Measurements from ENCODE around the gene MZT2B. TPM values are rescaled to one million over a fixed set of nuclear protein-coding genes. Genes with fewer than 3 reads are reported as not detected.
"Not testable (repeated sequence)": the region's sequence is repeated elsewhere in the genome, so short reads cannot be mapped to it uniquely, and the experiment has no call there.

Gene MZT2B
- polyA plus RNA-seq, 1 of the 3 experiments (the other 2 are of a cell fraction), result 222 TPM

DNA sequence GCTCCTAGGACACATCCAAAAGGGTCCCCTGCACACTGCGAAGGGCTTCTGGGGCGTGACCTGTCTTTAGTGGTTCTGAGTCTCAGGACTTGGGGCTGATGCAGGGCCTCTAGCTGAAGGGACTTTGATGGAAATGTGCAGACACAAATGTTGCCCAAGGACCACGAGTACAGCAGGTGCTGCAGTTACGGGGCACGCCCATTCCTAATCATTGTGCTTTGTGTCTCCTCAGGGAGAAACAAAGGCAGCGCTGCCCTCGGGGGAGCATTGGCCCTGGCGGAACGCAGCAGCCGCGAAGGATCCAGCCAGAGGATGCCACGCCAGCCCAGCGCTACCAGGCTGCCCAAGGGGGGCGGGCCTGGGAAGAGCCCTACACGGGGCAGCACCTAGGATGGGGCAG lies 8.2 kb downstream of the MZT2B start:
- H3K4me2 ChIP-seq, result no peak overlapping the region
- TF ChIP-seq, protein P1, sequence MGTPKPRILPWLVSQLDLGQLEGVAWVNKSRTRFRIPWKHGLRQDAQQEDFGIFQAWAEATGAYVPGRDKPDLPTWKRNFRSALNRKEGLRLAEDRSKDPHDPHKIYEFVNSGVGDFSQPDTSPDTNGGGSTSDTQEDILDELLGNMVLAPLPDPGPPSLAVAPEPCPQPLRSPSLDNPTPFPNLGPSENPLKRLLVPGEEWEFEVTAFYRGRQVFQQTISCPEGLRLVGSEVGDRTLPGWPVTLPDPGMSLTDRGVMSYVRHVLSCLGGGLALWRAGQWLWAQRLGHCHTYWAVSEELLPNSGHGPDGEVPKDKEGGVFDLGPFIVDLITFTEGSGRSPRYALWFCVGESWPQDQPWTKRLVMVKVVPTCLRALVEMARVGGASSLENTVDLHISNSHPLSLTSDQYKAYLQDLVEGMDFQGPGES (IDR thresholded peaks at IDR 0.05; ENCODE audit: low read depth, low read length), result no peak
- no peak for TF ChIP-seq FOSL2 (IDR thresholded peaks at IDR 0.05; ENCODE audit: borderline replicate concordance, low read depth)
- TF ChIP-seq, protein P2, sequence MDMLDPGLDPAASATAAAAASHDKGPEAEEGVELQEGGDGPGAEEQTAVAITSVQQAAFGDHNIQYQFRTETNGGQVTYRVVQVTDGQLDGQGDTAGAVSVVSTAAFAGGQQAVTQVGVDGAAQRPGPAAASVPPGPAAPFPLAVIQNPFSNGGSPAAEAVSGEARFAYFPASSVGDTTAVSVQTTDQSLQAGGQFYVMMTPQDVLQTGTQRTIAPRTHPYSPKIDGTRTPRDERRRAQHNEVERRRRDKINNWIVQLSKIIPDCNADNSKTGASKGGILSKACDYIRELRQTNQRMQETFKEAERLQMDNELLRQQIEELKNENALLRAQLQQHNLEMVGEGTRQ (IDR thresholded peaks at IDR 0.05; ENCODE audit: borderline replicate concordance, low read depth, low read length), result no peak
- TF ChIP-seq, protein P3, sequence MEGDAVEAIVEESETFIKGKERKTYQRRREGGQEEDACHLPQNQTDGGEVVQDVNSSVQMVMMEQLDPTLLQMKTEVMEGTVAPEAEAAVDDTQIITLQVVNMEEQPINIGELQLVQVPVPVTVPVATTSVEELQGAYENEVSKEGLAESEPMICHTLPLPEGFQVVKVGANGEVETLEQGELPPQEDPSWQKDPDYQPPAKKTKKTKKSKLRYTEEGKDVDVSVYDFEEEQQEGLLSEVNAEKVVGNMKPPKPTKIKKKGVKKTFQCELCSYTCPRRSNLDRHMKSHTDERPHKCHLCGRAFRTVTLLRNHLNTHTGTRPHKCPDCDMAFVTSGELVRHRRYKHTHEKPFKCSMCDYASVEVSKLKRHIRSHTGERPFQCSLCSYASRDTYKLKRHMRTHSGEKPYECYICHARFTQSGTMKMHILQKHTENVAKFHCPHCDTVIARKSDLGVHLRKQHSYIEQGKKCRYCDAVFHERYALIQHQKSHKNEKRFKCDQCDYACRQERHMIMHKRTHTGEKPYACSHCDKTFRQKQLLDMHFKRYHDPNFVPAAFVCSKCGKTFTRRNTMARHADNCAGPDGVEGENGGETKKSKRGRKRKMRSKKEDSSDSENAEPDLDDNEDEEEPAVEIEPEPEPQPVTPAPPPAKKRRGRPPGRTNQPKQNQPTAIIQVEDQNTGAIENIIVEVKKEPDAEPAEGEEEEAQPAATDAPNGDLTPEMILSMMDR (IDR thresholded peaks at IDR 0.05), result no peak
- no peaks in the 10 kb centered on the region for H3F3A ChIP-seq (replicated peaks; ENCODE audit: insufficient read depth)
- H3K9ac ChIP-seq, result no peak overlapping the region
- no peaks in the 10 kb centered on the region for H3K9me3 ChIP-seq
- 0 out of 2 replicates have a peak, but pooled peaks cover 2% of the 10 kb centered on the region for H4K20me1 ChIP-seq (ENCODE audit: insufficient read depth)
- peaks cover 0 to 2% of the 10 kb centered on the region in 2 experiments for H3K36me3 ChIP-seq (replicated peaks in 1 of 2; ENCODE audit: control insufficient read depth in 1 of 2, insufficient read depth in 2 of 2, low read length in 1 of 2)
- DNase-seq, result no peak
- H3K4me3 ChIP-seq (ENCODE audit: low read depth in 2 of 2, low read length in 1 of 2), result no peak overlapping the region
- ChIA-PET CTCF (no interaction called here), POLR2A (no interaction called here)
- H3K27ac ChIP-seq (ENCODE audit: low read depth in 2 of 2, low read length in 1 of 2), result no peak overlapping the region
- H3K9me2 ChIP-seq, result no peaks in the 10 kb centered on the region
- no peak overlapping the region for H2AFZ ChIP-seq (ENCODE audit: low read depth)
- WGBS (ENCODE audit: low lambda C conversion rate), result 85% methylated on average over 2 of the region's 15 CpGs
- H3K79me2 ChIP-seq (ENCODE audit: insufficient read depth), result no peaks in the 10 kb centered on the region
- H3K4me1 ChIP-seq (ENCODE audit: control insufficient read depth in 1 of 2, insufficient read depth in 2 of 2, low read depth in 1 of 2, low read length in 1 of 2), result peaks cover 0 to 4% of the 10 kb centered on the region in 2 experiments; a peak in 1 of 4 replicates
- H3K27me3 ChIP-seq (ENCODE audit: insufficient read depth), result no peaks in the 10 kb centered on the region

DNA sequence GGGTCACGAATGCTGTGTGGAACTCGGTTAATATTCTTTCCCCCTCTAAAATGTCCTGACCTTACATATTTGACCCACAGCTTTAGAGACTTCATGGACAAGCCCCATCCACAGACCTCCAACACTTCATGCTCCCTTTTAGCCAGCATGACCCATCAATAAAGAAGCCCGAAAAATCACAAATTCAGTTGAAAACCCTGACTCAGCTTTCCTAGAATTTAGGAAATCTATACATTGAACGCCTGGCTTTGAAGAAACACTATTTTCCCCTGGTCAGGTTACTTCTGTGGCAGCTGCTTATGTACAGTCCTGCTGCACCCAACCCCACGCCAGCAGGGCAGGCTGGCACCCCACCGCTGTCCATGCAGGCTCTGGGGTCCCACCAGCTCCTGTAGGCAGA lies 9.3 kb downstream of the MZT2B start:
- H3K36me3 ChIP-seq (replicated peaks in 1 of 2; ENCODE audit: control insufficient read depth in 1 of 2, insufficient read depth in 2 of 2, low read length in 1 of 2); H3K4me1 ChIP-seq (ENCODE audit: control insufficient read depth in 1 of 2, insufficient read depth in 2 of 2, low read depth in 1 of 2, low read length in 1 of 2); H3K9me2 ChIP-seq; H2AFZ ChIP-seq (ENCODE audit: low read depth); CTCF ChIA-PET; H3K9me3 ChIP-seq; H3K27me3 ChIP-seq (ENCODE audit: insufficient read depth); H3K79me2 ChIP-seq (ENCODE audit: insufficient read depth); H3K27ac ChIP-seq (ENCODE audit: low read depth in 2 of 2, low read length in 1 of 2); H3K4me3 ChIP-seq (ENCODE audit: low read depth in 2 of 2, low read length in 1 of 2); H4K20me1 ChIP-seq (ENCODE audit: insufficient read depth); H3F3A ChIP-seq (replicated peaks; ENCODE audit: insufficient read depth); H3K9ac ChIP-seq; H3K4me2 ChIP-seq; POLR2A ChIA-PET; DNase-seq: not testable (repeated sequence)
- WGBS (ENCODE audit: low lambda C conversion rate), result 92% methylated on average over 6 of the region's 6 CpGs

DNA sequence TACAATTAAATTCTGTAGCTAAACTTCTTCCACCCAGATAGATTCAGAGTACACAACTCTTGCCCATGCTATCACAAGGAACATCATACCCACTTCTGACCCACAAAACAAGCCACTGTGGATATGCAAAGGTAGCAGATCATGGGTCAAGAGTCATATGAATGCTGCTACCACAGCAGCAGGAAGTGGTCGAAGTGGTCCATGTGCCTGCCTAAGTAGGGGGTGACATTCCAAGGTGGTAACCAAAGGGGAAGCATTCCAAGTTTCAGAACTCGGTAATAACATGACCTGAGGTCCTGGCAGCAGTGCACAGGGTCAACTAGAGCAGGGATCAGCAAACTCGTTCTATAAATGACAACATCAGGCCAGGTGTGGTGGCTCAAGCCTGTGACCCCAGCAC lies 10.4 kb downstream of the MZT2B start:
- H4K20me1 ChIP-seq (ENCODE audit: insufficient read depth); H3K9me2 ChIP-seq; H3F3A ChIP-seq (replicated peaks; ENCODE audit: insufficient read depth); H3K36me3 ChIP-seq (replicated peaks in 1 of 2; ENCODE audit: control insufficient read depth in 1 of 2, insufficient read depth in 2 of 2, low read length in 1 of 2); CTCF ChIA-PET; H3K9me3 ChIP-seq; H3K27ac ChIP-seq (ENCODE audit: low read depth in 2 of 2, low read length in 1 of 2); H3K79me2 ChIP-seq (ENCODE audit: insufficient read depth); H2AFZ ChIP-seq (ENCODE audit: low read depth); H3K4me3 ChIP-seq (ENCODE audit: low read depth in 2 of 2, low read length in 1 of 2); H3K4me2 ChIP-seq; H3K9ac ChIP-seq; H3K27me3 ChIP-seq (ENCODE audit: insufficient read depth); H3K4me1 ChIP-seq (ENCODE audit: control insufficient read depth in 1 of 2, insufficient read depth in 2 of 2, low read depth in 1 of 2, low read length in 1 of 2); POLR2A ChIA-PET; DNase-seq: not testable (repeated sequence)
- WGBS (ENCODE audit: low lambda C conversion rate), result 83% methylated on average over 3 of the region's 3 CpGs

DNA sequence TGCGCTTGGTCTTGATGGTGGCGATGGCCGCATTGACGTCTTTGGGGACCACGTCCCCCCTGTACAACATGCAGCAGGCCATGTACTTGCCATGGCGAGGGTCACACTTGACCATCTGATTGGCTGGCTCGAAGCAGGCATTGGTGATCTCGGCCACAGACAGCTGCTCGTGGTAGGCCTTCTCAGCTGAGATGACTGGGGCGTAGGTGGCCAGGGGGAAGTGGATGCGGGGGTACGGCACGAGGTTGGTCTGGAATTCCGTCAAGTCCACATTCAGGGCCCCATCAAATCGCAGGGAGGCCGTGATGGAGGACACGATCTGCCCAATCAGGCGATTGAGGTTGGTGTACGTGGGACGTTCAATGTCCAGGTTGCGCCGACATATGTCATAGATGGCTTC lies 11.8 kb downstream of the MZT2B start:
- H3K79me2 ChIP-seq (ENCODE audit: insufficient read depth); H3K9me3 ChIP-seq; H3K27me3 ChIP-seq (ENCODE audit: insufficient read depth); H3K4me2 ChIP-seq; H4K20me1 ChIP-seq (ENCODE audit: insufficient read depth); CTCF ChIA-PET; H2AFZ ChIP-seq (ENCODE audit: low read depth); H3K36me3 ChIP-seq (replicated peaks in 1 of 2; ENCODE audit: control insufficient read depth in 1 of 2, insufficient read depth in 2 of 2, low read length in 1 of 2); H3K9ac ChIP-seq; H3F3A ChIP-seq (replicated peaks; ENCODE audit: insufficient read depth); H3K27ac ChIP-seq (ENCODE audit: low read depth in 2 of 2, low read length in 1 of 2); H3K9me2 ChIP-seq; H3K4me1 ChIP-seq (ENCODE audit: control insufficient read depth in 1 of 2, insufficient read depth in 2 of 2, low read depth in 1 of 2, low read length in 1 of 2); POLR2A ChIA-PET; DNase-seq; H3K4me3 ChIP-seq (ENCODE audit: low read depth in 2 of 2, low read length in 1 of 2): not testable (repeated sequence)
- 88% methylated on average over 19 of the region's 22 CpGs for WGBS (ENCODE audit: low lambda C conversion rate)

DNA sequence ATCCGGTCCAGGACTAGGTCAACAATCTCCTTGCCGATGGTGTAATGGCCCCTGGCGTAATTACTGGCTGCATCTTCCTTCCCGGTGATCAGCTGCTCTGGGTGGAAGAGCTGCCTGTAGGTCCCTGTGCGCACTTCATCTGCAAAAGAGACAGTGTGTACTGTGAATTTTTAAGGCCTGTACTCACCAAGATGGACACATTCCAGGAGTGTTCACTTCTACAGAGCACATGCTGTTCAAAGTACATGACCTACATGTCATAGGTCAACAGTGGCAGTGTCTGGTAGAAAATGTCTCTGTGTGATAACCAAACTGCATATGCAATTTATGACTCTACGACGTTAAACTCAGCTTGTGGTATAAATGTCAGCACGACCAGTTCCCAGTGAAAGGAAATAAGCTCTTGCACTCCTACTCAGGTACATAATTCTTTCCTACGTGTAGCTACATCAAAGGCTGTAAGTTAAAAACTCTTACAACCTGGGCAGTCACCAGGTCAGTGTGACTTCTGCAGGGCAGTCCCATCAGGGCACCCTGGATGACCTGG lies 13.1 kb downstream of the MZT2B start:
- H3K27ac ChIP-seq (ENCODE audit: low read depth in 2 of 2, low read length in 1 of 2); POLR2A ChIA-PET; H3K79me2 ChIP-seq (ENCODE audit: insufficient read depth); H3K27me3 ChIP-seq (ENCODE audit: insufficient read depth); H3K9me2 ChIP-seq; H3K9me3 ChIP-seq; CTCF ChIA-PET; H3K4me3 ChIP-seq (ENCODE audit: low read depth in 2 of 2, low read length in 1 of 2); DNase-seq; H3K4me1 ChIP-seq (ENCODE audit: control insufficient read depth in 1 of 2, insufficient read depth in 2 of 2, low read depth in 1 of 2, low read length in 1 of 2); H2AFZ ChIP-seq (ENCODE audit: low read depth); H3K36me3 ChIP-seq (replicated peaks in 1 of 2; ENCODE audit: control insufficient read depth in 1 of 2, insufficient read depth in 2 of 2, low read length in 1 of 2); H4K20me1 ChIP-seq (ENCODE audit: insufficient read depth); H3K4me2 ChIP-seq; H3F3A ChIP-seq (replicated peaks; ENCODE audit: insufficient read depth); H3K9ac ChIP-seq: not testable (repeated sequence)
- 89% methylated on average over 8 of the region's 9 CpGs for WGBS (ENCODE audit: low lambda C conversion rate)

All from SK-N-SH (cell line).